WTC11 (cell line): Measurements from ENCODE around the gene GPR132. TPM values are rescaled to one million over a fixed set of nuclear protein-coding genes. Genes with fewer than 3 reads are reported as not detected.

Experiments
- ATAC-seq: fragments of 200-7000 bp; cut with Tn5 transposase; 2 replicates; pipeline ENCODE4 v1.10.0; 2021; ENCODE audit warnings: mild to moderate bottlenecking, moderate library complexity
- CTCF ChIA-PET: fragments of 300-600 bp; sonication (Branson Sonifier 250); formaldehyde crosslinking; loops from one replicate; lab custom pipeline; 2021; ENCODE audit warnings: antibody characterized with exemption; lab: Charles Lee
- POLR2A ChIA-PET: fragments of 350-600 bp; sonication (Branson Sonifier 250); formaldehyde crosslinking; loops from one replicate; lab custom pipeline; 2021; ENCODE audit warnings: antibody characterized with exemption; lab: Charles Lee
- DNase-seq: peaks from one replicate; pipeline ENCODE4 v3.0.0; 2021; ENCODE audit warnings: low spot score
- H3K27ac Mint-ChIP-seq: 2 replicates; pipeline ENCODE4 v1.8.0; 2021; ENCODE audit warnings: mixed read lengths
- H3K27me3 Mint-ChIP-seq: 2 replicates; pipeline ENCODE4 v1.8.0; 2021; ENCODE audit warnings: low read depth, mild to moderate bottlenecking, moderate library complexity, mixed read lengths
- H3K36me3 Mint-ChIP-seq: 2 replicates; pipeline ENCODE4 v1.8.0; 2021; ENCODE audit warnings: mixed read lengths
- H3K4me1 Mint-ChIP-seq: 2 replicates; pipeline ENCODE4 v1.8.0; 2022; ENCODE audit warnings: mixed read lengths
- H3K4me3 Mint-ChIP-seq: 2 replicates; pipeline ENCODE4 v1.8.0; 2021; ENCODE audit warnings: mild to moderate bottlenecking, moderate library complexity, mixed read lengths
- H3K9me3 Mint-ChIP-seq: 2 replicates; pipeline ENCODE4 v1.8.0; 2021; ENCODE audit warnings: mixed read lengths
- ETV6 ChIP-seq: sonication (generic); formaldehyde crosslinking; IDR thresholded peaks from 2 replicates; pipeline ENCODE4 v1.8.1; 2022; ENCODE audit warnings: mild to moderate bottlenecking, missing genetic modification reagents
- FOXJ3 ChIP-seq: sonication (generic); formaldehyde crosslinking; IDR thresholded peaks from 2 replicates; pipeline ENCODE4 v1.9.0; 2021; ENCODE audit warnings: missing genetic modification reagents, mild to moderate bottlenecking, borderline replicate concordance
- FOXK1 ChIP-seq: sonication (generic); formaldehyde crosslinking; IDR thresholded peaks from 2 replicates; pipeline ENCODE4 v1.8.0; 2022; ENCODE audit warnings: mild to moderate bottlenecking, moderate library complexity, missing genetic modification reagents
- JUN ChIP-seq: sonication (generic); formaldehyde crosslinking; IDR thresholded peaks from 2 replicates; pipeline ENCODE4 v1.8.0; 2023; ENCODE audit warnings: mild to moderate bottlenecking, missing genetic modification reagents
- KAT7 ChIP-seq: sonication (generic); formaldehyde crosslinking; IDR thresholded peaks from 2 replicates; pipeline ENCODE4 v1.8.1; 2023; ENCODE audit warnings: missing genetic modification reagents, mild to moderate bottlenecking, borderline replicate concordance
- MLX ChIP-seq: sonication (generic); formaldehyde crosslinking; IDR thresholded peaks from 2 replicates; pipeline ENCODE4 v1.8.1; 2023; ENCODE audit warnings: mild to moderate bottlenecking, missing genetic modification reagents, moderate library complexity
- MXD4 ChIP-seq: fragments of 250-450 bp; sonication (Bioruptor Pico); IDR thresholded peaks from 2 replicates; pipeline ENCODE4 v1.8.0; 2021; ENCODE audit warnings: mild to moderate bottlenecking, moderate library complexity, borderline replicate concordance
- NR1H2 ChIP-seq: sonication (generic); formaldehyde crosslinking; IDR thresholded peaks from 2 replicates; pipeline ENCODE4 v1.9.0; 2021; ENCODE audit warnings: mild to moderate bottlenecking, moderate library complexity, missing genetic modification reagents
- PRRX2 ChIP-seq: fragments of 250-450 bp; sonication (Bioruptor Pico); IDR thresholded peaks from 2 replicates; pipeline ENCODE4 v1.8.0; 2021; ENCODE audit warnings: mild to moderate bottlenecking
- RORB ChIP-seq: fragments of 250-450 bp; sonication (Bioruptor Pico); IDR thresholded peaks from 2 replicates; pipeline ENCODE4 v1.9.0; 2021; ENCODE audit warnings: mild to moderate bottlenecking
- SOX15 ChIP-seq: fragments of 250-450 bp; sonication (Bioruptor Pico); IDR thresholded peaks from 2 replicates; pipeline ENCODE4 v1.9.0; 2021; ENCODE audit warnings: mild to moderate bottlenecking
- TEAD4 ChIP-seq: sonication (generic); formaldehyde crosslinking; IDR thresholded peaks from 2 replicates; pipeline ENCODE4 v1.8.0; 2022; ENCODE audit warnings: mild to moderate bottlenecking, missing genetic modification reagents
- USF1 ChIP-seq: sonication (generic); formaldehyde crosslinking; IDR thresholded peaks from 2 replicates; pipeline ENCODE4 v1.8.0; 2022; ENCODE audit warnings: mild to moderate bottlenecking, missing genetic modification reagents
- ZBTB21 ChIP-seq: sonication (generic); formaldehyde crosslinking; IDR thresholded peaks from 2 replicates; pipeline ENCODE4 v1.8.1; 2023; ENCODE audit warnings: mild to moderate bottlenecking, missing genetic modification reagents, borderline replicate concordance
- ZNF219 ChIP-seq: sonication (generic); formaldehyde crosslinking; IDR thresholded peaks from 2 replicates; pipeline ENCODE4 v1.8.0; 2023; ENCODE audit warnings: missing genetic modification reagents, mild to moderate bottlenecking, borderline replicate concordance
- ZNF416 ChIP-seq: fragments of 250-450 bp; sonication (Bioruptor Pico); IDR thresholded peaks from 2 replicates; pipeline ENCODE4 v1.9.0; 2021; ENCODE audit warnings: mild to moderate bottlenecking, inconsistent platforms
- total RNA-seq: library from RNA; stranded (reverse); gene quantifications from 3 replicates; pipeline ENCODE4 v1.2.3, GENCODE V29; 2021
- TF ChIP-seq, protein P1 (sequence below): sonication (generic); formaldehyde crosslinking; IDR thresholded peaks from 2 replicates; pipeline ENCODE4 v1.8.1; 2022; ENCODE audit warnings: missing genetic modification reagents, borderline replicate concordance
- TF ChIP-seq, protein P2 (sequence below): sonication (generic); formaldehyde crosslinking; IDR thresholded peaks from 2 replicates; pipeline ENCODE4 v1.8.0; 2022; ENCODE audit warnings: missing genetic modification reagents
- TF ChIP-seq, protein P3 (sequence below): fragments of 250-450 bp; sonication (Bioruptor Pico); IDR thresholded peaks from 2 replicates; pipeline ENCODE4 v1.9.0; 2021; ENCODE audit warnings: moderate library complexity, mild to moderate bottlenecking, inconsistent platforms, borderline replicate concordance
- TF ChIP-seq, protein P4 (sequence below): fragments of 250-450 bp; sonication (Bioruptor Pico); IDR thresholded peaks from 2 replicates; pipeline ENCODE4 v1.8.0; 2021; ENCODE audit warnings: mild to moderate bottlenecking
- TF ChIP-seq, protein P5 (sequence below): sonication (generic); formaldehyde crosslinking; IDR thresholded peaks from 2 replicates; pipeline ENCODE4 v1.8.1; 2022; ENCODE audit warnings: mild to moderate bottlenecking, missing genetic modification reagents, moderate library complexity, borderline replicate concordance
- TF ChIP-seq, protein P6 (sequence below): fragments of 250-450 bp; sonication (Bioruptor Pico); IDR thresholded peaks from 2 replicates; pipeline ENCODE4 v2.1.2; 2022; ENCODE audit warnings: mild to moderate bottlenecking, moderate library complexity

The GPR132 gene
- total RNA-seq, 1 experiment from 2014 or later: 0.13 TPM

- H3K9me3 Mint-ChIP-seq: peaks cover 7% of the 10 kb centered on the region
- H3K27ac Mint-ChIP-seq: no peak overlapping the region
- no peaks in the 10 kb centered on the region; the same call in 1 of the 2 replicates for H3K36me3 Mint-ChIP-seq
- POLR2A ChIA-PET: no interaction called here
- no peak overlapping the region for H3K4me3 Mint-ChIP-seq
- no peak for DNase-seq
- CTCF ChIA-PET: interaction anchor here (0.6 to 5.5 kb wide), 10 partner anchors 9 to 318 kb away, joined by 3 to 31 read pairs (median 6); partner anchors contain the start of gene JAG2
- 0 out of 2 replicates have a peak, but pooled peaks cover 3% of the 10 kb centered on the region for H3K4me1 Mint-ChIP-seq
- H3K27me3 Mint-ChIP-seq: peaks cover 5% of the 10 kb centered on the region
- TF ChIP-seq, protein P1, sequence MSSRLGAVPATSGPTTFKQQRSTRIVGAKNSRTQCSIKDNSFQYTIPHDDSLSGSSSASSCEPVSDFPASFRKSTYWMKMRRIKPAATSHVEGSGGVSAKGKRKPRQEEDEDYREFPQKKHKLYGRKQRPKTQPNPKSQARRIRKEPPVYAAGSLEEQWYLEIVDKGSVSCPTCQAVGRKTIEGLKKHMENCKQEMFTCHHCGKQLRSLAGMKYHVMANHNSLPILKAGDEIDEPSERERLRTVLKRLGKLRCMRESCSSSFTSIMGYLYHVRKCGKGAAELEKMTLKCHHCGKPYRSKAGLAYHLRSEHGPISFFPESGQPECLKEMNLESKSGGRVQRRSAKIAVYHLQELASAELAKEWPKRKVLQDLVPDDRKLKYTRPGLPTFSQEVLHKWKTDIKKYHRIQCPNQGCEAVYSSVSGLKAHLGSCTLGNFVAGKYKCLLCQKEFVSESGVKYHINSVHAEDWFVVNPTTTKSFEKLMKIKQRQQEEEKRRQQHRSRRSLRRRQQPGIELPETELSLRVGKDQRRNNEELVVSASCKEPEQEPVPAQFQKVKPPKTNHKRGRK (CRISPR knock-in tag): no peak
- TF ChIP-seq ZBTB21 (CRISPR knock-in tag) (no peak), ETV6 (no peak), FOXJ3 (CRISPR knock-in tag) (no peak), SOX15 (CRISPR knock-in tag) (no peak), RORB (CRISPR knock-in tag) (no peak), FOXK1 (CRISPR knock-in tag) (no peak), MLX (CRISPR knock-in tag) (no peak), ZNF416 (CRISPR knock-in tag) (no peak), KAT7 (CRISPR knock-in tag) (no peak)
- ATAC-seq: peak; percentile 68
Observed at GRCh38 chr14:105075379-105076295, 10.4 kb upstream of the GPR132 start.

DNA sequence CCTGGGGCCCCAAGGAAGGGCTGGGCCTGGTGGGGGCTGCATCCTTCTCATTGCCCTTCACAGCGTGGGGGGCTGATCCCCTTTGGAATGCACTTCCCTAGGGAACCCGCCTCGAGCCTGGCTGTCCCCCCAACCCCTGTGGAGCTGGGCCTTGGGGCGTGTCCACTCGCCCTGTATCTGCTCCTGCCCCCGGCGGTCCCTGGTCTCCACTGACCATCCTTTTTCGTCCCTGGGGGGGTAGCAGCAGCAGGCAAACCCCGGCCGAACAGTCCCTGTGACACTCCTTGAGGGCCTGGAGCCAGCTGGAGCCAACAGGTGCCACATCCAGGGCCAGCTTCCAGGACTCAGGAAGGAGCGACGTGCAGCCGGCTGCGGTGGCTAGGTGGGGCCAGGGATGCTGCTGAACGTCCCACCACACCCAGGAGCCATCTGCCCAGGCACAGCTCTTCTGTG is 9.4 kb upstream of the GPR132 start:
- H3K27me3 Mint-ChIP-seq: no peaks in the 10 kb centered on the region
- DNase-seq: no peak
- no peaks in the 10 kb centered on the region for H3K9me3 Mint-ChIP-seq
- no peaks in the 10 kb centered on the region for H3K36me3 Mint-ChIP-seq
- 0 out of 2 replicates have a peak, but pooled peaks cover 3% of the 10 kb centered on the region for H3K4me1 Mint-ChIP-seq
- CTCF ChIA-PET: interaction anchor here (1.4 to 5.5 kb wide), 7 partner anchors 12 to 306 kb away, joined by 4 to 31 read pairs (median 18); partner anchors contain the start of gene JAG2
- POLR2A ChIA-PET: no interaction called here
- no peak overlapping the region for H3K4me3 Mint-ChIP-seq
- no peak overlapping the region for H3K27ac Mint-ChIP-seq
- ATAC-seq: peak; percentile 45; the same call in 1 of the 2 replicates
- TF ChIP-seq, protein P2, sequence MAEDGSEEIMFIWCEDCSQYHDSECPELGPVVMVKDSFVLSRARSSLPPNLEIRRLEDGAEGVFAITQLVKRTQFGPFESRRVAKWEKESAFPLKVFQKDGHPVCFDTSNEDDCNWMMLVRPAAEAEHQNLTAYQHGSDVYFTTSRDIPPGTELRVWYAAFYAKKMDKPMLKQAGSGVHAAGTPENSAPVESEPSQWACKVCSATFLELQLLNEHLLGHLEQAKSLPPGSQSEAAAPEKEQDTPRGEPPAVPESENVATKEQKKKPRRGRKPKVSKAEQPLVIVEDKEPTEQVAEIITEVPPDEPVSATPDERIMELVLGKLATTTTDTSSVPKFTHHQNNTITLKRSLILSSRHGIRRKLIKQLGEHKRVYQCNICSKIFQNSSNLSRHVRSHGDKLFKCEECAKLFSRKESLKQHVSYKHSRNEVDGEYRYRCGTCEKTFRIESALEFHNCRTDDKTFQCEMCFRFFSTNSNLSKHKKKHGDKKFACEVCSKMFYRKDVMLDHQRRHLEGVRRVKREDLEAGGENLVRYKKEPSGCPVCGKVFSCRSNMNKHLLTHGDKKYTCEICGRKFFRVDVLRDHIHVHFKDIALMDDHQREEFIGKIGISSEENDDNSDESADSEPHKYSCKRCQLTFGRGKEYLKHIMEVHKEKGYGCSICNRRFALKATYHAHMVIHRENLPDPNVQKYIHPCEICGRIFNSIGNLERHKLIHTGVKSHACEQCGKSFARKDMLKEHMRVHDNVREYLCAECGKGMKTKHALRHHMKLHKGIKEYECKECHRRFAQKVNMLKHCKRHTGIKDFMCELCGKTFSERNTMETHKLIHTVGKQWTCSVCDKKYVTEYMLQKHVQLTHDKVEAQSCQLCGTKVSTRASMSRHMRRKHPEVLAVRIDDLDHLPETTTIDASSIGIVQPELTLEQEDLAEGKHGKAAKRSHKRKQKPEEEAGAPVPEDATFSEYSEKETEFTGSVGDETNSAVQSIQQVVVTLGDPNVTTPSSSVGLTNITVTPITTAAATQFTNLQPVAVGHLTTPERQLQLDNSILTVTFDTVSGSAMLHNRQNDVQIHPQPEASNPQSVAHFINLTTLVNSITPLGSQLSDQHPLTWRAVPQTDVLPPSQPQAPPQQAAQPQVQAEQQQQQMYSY (CRISPR knock-in tag): no peak
- no peak for TF ChIP-seq PRRX2
- no peak for TF ChIP-seq NR1H2 (CRISPR knock-in tag)
- TF ChIP-seq, protein P3, sequence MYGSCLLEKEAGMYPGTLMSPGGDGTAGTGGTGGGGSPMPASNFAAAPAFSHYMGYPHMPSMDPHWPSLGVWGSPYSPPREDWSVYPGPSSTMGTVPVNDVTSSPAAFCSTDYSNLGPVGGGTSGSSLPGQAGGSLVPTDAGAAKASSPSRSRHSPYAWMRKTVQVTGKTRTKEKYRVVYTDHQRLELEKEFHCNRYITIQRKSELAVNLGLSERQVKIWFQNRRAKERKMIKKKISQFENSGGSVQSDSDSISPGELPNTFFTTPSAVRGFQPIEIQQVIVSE (CRISPR knock-in tag): no peak
- TF ChIP-seq, protein P4, sequence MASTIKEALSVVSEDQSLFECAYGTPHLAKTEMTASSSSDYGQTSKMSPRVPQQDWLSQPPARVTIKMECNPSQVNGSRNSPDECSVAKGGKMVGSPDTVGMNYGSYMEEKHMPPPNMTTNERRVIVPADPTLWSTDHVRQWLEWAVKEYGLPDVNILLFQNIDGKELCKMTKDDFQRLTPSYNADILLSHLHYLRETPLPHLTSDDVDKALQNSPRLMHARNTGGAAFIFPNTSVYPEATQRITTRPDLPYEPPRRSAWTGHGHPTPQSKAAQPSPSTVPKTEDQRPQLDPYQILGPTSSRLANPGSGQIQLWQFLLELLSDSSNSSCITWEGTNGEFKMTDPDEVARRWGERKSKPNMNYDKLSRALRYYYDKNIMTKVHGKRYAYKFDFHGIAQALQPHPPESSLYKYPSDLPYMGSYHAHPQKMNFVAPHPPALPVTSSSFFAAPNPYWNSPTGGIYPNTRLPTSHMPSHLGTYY (CRISPR knock-in tag): no peak
- TF ChIP-seq TEAD4 (CRISPR knock-in tag): no peak
- no peak for TF ChIP-seq ZNF219
- TF ChIP-seq JUN (CRISPR knock-in tag): no peak
- no peak for TF ChIP-seq MXD4 (CRISPR knock-in tag)
- TF ChIP-seq, protein P5, sequence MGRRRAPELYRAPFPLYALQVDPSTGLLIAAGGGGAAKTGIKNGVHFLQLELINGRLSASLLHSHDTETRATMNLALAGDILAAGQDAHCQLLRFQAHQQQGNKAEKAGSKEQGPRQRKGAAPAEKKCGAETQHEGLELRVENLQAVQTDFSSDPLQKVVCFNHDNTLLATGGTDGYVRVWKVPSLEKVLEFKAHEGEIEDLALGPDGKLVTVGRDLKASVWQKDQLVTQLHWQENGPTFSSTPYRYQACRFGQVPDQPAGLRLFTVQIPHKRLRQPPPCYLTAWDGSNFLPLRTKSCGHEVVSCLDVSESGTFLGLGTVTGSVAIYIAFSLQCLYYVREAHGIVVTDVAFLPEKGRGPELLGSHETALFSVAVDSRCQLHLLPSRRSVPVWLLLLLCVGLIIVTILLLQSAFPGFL: no peak
- TF ChIP-seq, protein P6, sequence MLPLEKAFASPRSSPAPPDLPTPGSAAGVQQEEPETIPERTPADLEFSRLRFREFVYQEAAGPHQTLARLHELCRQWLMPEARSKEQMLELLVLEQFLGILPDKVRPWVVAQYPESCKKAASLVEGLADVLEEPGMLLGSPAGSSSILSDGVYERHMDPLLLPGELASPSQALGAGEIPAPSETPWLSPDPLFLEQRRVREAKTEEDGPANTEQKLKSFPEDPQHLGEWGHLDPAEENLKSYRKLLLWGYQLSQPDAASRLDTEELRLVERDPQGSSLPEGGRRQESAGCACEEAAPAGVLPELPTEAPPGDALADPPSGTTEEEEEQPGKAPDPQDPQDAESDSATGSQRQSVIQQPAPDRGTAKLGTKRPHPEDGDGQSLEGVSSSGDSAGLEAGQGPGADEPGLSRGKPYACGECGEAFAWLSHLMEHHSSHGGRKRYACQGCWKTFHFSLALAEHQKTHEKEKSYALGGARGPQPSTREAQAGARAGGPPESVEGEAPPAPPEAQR (CRISPR knock-in tag): no peak
- TF ChIP-seq USF1: no peak
